Coronary artery (tissue), 2 donors: Measurements from ENCODE around the gene RBPJ.
"Not testable (repeated sequence)": the region's sequence is repeated elsewhere in the genome, so short reads cannot be mapped to it uniquely, and the experiment has no call there.

Experiments used
- DNase-seq: peaks from one replicate; pipeline ENCODE4 v3.0.0-alpha.2; 2017; ENCODE audit warnings: low spot score
- H3K27ac ChIP-seq, 2 donors: fragments of 200-600 bp; sonication (generic); one replicate each; pipeline ENCODE4 v1.5.1; 2016 to 2019
- H3K4me3 ChIP-seq: fragments of 200-600 bp; sonication (generic); 2 replicates; pipeline ENCODE4 v1.5.1; 2016; ENCODE audit warnings: mild to moderate bottlenecking, moderate library complexity
- CTCF ChIP-seq: fragments of 200-600 bp; sonication (generic); IDR thresholded peaks from one replicate; pipeline ENCODE4 v1.5.1; 2019; ENCODE audit warnings: antibody characterized with exemption

The RBPJ gene

GRCh38 chr4:26311633-26312032, 9.2 kb upstream of the RBPJ start:
- Histone ChIP-seq H3K4me3 (no peak overlapping the region), H3K27ac (no peak overlapping the region)
- DNase-seq: no peak
- no peak for TF ChIP-seq CTCF

- not testable (repeated sequence) for H3K27ac ChIP-seq, DNase-seq, H3K4me3 ChIP-seq
Measured at GRCh38 chr4:26315316-26315932, 5.4 kb upstream of the RBPJ start.

- H3K4me3 ChIP-seq: no peak overlapping the region
- no peak for DNase-seq
- H3K27ac ChIP-seq: no peak overlapping the region
- no peak for TF ChIP-seq CTCF
Measured at GRCh38 chr4:26317766-26318165, 3.0 kb upstream of the RBPJ start.

GRCh38 chr4:26319467-26319948, 1.3 kb upstream of the RBPJ start:
- Histone ChIP-seq H3K27ac (peak overlapping the region; percentile 95 to 98), H3K4me3 (peak overlapping the region; percentile 86)
- DNase-seq: peak; percentile 99
- no peak for TF ChIP-seq CTCF

GRCh38 chr4:26319949-26320537, 771 bp upstream of the RBPJ start:
- Histone ChIP-seq H3K27ac (peak overlapping the region; percentile 95 to 98), H3K4me3 (peak overlapping the region; percentile 86)
- no peak for DNase-seq
- no peak for TF ChIP-seq CTCF

GRCh38 chr4:26321373-26322221, 783 bp downstream of the RBPJ start:
- DNase-seq: peak; percentile 73
- no peak for TF ChIP-seq CTCF
- Histone ChIP-seq H3K4me3 (peak overlapping the region; percentile 86), H3K27ac (peak overlapping the region; percentile 95 to 98)

GRCh38 chr4:26322346-26322745, 1.5 kb downstream of the RBPJ start:
- TF ChIP-seq CTCF: no peak
- Histone ChIP-seq H3K4me3 (peak overlapping the region; percentile 86), H3K27ac (no peak overlapping the region)
- DNase-seq: no peak
